PFSK-1 (cell line): ENCODE results near the gene EXOC4.

Experiments used
- FOXP2 ChIP-seq: optimal IDR thresholded peaks from 2 replicates; pipeline ENCODE3; 2011; ENCODE audit warnings: borderline replicate concordance, control low read depth, inconsistent platforms; ENCODE audit not compliant: insufficient read depth; ENCODE audit errors: extremely low read length, extremely low read depth
- POLR2AphosphoS5 ChIP-seq: IDR thresholded peaks from 2 replicates; pipeline ENCODE4 v1.6.1; 2012; ENCODE audit warnings: low read depth, mild to moderate bottlenecking, control low read depth, low read length, moderate library complexity
- REST ChIP-seq, 2 experiments: IDR thresholded peaks; 2 replicates each; pipeline versions ENCODE4 v1.6.1 to v1.8.0; 2011 to 2012; ENCODE audit warnings: low read depth in 2 of 2, low read length in 2 of 2, control low read depth in 1 of 2, inconsistent platforms in 1 of 2, mild to moderate bottlenecking in 1 of 2, moderate library complexity in 1 of 2; ENCODE audit not compliant: insufficient read depth in 1 of 2
- SIN3A ChIP-seq: IDR thresholded peaks from 2 replicates; pipeline ENCODE4 v1.6.1; 2012; ENCODE audit warnings: mild to moderate bottlenecking, low read length, moderate library complexity, borderline replicate concordance; ENCODE audit not compliant: insufficient read depth
- TAF1 ChIP-seq: IDR thresholded peaks from 2 replicates; pipeline ENCODE4 v1.6.1; 2012; ENCODE audit warnings: low read length, control low read depth, borderline replicate concordance; ENCODE audit not compliant: insufficient read depth

EXOC4 gene

GRCh38 chr7:133550145-133550544 is 297.3 kb downstream of the EXOC4 start:
- no peak for TF ChIP-seq SIN3A

- no peak for TF ChIP-seq TAF1
- no peak for TF ChIP-seq REST (IDR thresholded peaks at IDR 0.05; ENCODE audit: insufficient read depth in 1 of 2, low read depth in 2 of 2, low read length in 2 of 2)
- no peak for TF ChIP-seq FOXP2
- no peak for TF ChIP-seq POLR2AphosphoS5
- TF ChIP-seq SIN3A: no peak
Observed at GRCh38 chr7:133550811-133551210, 297.9 kb downstream of the EXOC4 start.

- TF ChIP-seq TAF1: no peak
- TF ChIP-seq FOXP2: no peak
- no peak for TF ChIP-seq SIN3A
- TF ChIP-seq REST (IDR thresholded peaks at IDR 0.05; ENCODE audit: insufficient read depth in 1 of 2, low read depth in 2 of 2, low read length in 2 of 2): no peak
- no peak for TF ChIP-seq POLR2AphosphoS5
Observed at GRCh38 chr7:133551466-133551865, 298.6 kb downstream of the EXOC4 start.

- TF ChIP-seq REST (IDR thresholded peaks at IDR 0.05; ENCODE audit: insufficient read depth in 1 of 2, low read depth in 2 of 2, low read length in 2 of 2) (no peak), FOXP2 (no peak), POLR2AphosphoS5 (no peak), SIN3A (no peak), TAF1 (no peak)
Observed at GRCh38 chr7:133552079-133552478, 299.2 kb downstream of the EXOC4 start.

- TF ChIP-seq TAF1: no peak
- no peak for TF ChIP-seq SIN3A
- TF ChIP-seq FOXP2: no peak
- TF ChIP-seq REST (IDR thresholded peaks at IDR 0.05; ENCODE audit: insufficient read depth in 1 of 2, low read depth in 2 of 2, low read length in 2 of 2): no peak
- no peak for TF ChIP-seq POLR2AphosphoS5
Observed at GRCh38 chr7:133554330-133554729, 301.5 kb downstream of the EXOC4 start.
